22Rv1 (cell line): ENCODE results near the gene TRAK1.

Source experiments
- CTCF ChIP-seq: fragments of 450-650 bp; IDR thresholded peaks from 2 replicates; pipeline ENCODE4 v1.5.1; 2017; ENCODE audit warnings: mild to moderate bottlenecking
- ZFX ChIP-seq: fragments of 450-650 bp; IDR thresholded peaks from 2 replicates; pipeline ENCODE4 v1.6.1; 2017; ENCODE audit warnings: antibody characterized with exemption, borderline replicate concordance

- TF ChIP-seq CTCF = no peak
- TF ChIP-seq ZFX = no peak
Observed at GRCh38 chr3:42177068-42177800, 86.1 kb downstream of the TRAK1 start.
